Osteocyte (in vitro differentiated cells): ENCODE measurements around the gene KCNJ5. TPM values are rescaled to one million over a fixed set of nuclear protein-coding genes. Genes with fewer than 3 reads are reported as not detected.

ENCODE experiments used
- DNase-seq: peaks from one replicate; pipeline ENCODE4 v3.0.0; 2021; ENCODE audit warnings: mixed read lengths; ENCODE audit not compliant: unreplicated experiment; ENCODE audit errors: extremely low spot score
- H3K27ac Mint-ChIP-seq: one replicate; pipeline ENCODE4 v1.8.0; 2021; ENCODE audit warnings: mild to moderate bottlenecking, mixed read lengths; ENCODE audit not compliant: unreplicated experiment
- H3K27me3 Mint-ChIP-seq: one replicate; pipeline ENCODE4 v1.8.0; 2021; ENCODE audit warnings: mixed read lengths; ENCODE audit not compliant: unreplicated experiment
- H3K36me3 Mint-ChIP-seq: one replicate; pipeline ENCODE4 v1.8.0; 2021; ENCODE audit warnings: mixed read lengths; ENCODE audit not compliant: unreplicated experiment
- H3K4me1 Mint-ChIP-seq: one replicate; pipeline ENCODE4 v1.8.0; 2021; ENCODE audit warnings: mixed read lengths; ENCODE audit not compliant: unreplicated experiment
- H3K4me3 Mint-ChIP-seq: one replicate; pipeline ENCODE4 v1.8.0; 2021; ENCODE audit warnings: mild to moderate bottlenecking, moderate library complexity, mixed read lengths; ENCODE audit not compliant: unreplicated experiment
- H3K9me3 Mint-ChIP-seq: one replicate; pipeline ENCODE4 v1.8.0; 2021; ENCODE audit warnings: mixed read lengths; ENCODE audit not compliant: unreplicated experiment
- total RNA-seq: library from RNA; stranded (reverse); gene quantifications from 2 replicates; pipeline ENCODE4 v1.2.1, GENCODE V29; 2021
- TF ChIP-seq, protein P1 (sequence below): fragments of 200-600 bp; sonication (generic); IDR thresholded peaks from 2 replicates; pipeline ENCODE4 v1.5.0; 2021; ENCODE audit warnings: antibody characterized with exemption, mild to moderate bottlenecking, moderate library complexity

Gene KCNJ5
- total RNA-seq, 1 donor from 2014 or later: not detected

DNA sequence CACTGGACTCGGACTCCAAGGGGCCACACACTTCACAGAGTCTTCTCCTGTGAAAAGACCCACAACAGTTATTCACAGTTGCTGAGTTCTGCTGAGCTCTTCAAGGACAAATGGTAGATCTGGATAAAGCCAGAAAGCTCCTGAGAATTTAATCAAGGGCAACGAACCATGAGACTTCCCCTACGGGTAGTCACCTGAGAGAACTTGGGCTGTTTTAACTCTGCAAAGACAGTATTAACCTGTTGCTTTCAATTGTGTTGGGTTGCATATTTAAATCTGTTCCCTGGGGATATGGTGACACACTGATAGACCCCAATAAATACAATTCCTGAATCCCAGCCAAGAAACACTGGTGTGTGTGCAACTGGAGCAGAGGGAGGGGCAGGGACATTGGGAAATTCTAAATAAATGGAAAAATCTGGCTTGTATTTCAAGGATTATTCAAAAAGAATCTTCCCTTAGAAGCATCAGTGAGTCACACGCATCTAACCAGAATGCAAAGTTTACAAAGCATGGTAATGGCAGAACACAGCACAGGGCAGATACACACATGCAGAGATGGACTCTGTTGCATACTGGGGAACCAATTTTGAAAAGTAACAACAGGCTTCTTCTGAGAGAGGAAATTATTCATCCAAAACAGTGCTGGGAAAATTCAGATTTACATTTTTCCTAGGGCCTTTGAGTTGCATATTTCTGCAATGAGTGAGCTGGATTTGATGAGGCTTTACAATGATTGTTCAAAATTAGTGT lies 28.1 kb upstream of the KCNJ5 start:
- peaks cover 34% of the 10 kb centered on the region for H3K4me1 Mint-ChIP-seq
- no peak for DNase-seq
- no peak overlapping the region for H3K4me3 Mint-ChIP-seq
- no peaks in the 10 kb centered on the region for H3K9me3 Mint-ChIP-seq
- H3K27ac Mint-ChIP-seq: peak overlapping the region; percentile 8
- TF ChIP-seq, protein P1, sequence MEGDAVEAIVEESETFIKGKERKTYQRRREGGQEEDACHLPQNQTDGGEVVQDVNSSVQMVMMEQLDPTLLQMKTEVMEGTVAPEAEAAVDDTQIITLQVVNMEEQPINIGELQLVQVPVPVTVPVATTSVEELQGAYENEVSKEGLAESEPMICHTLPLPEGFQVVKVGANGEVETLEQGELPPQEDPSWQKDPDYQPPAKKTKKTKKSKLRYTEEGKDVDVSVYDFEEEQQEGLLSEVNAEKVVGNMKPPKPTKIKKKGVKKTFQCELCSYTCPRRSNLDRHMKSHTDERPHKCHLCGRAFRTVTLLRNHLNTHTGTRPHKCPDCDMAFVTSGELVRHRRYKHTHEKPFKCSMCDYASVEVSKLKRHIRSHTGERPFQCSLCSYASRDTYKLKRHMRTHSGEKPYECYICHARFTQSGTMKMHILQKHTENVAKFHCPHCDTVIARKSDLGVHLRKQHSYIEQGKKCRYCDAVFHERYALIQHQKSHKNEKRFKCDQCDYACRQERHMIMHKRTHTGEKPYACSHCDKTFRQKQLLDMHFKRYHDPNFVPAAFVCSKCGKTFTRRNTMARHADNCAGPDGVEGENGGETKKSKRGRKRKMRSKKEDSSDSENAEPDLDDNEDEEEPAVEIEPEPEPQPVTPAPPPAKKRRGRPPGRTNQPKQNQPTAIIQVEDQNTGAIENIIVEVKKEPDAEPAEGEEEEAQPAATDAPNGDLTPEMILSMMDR: no peak
- H3K36me3 Mint-ChIP-seq: no peaks in the 10 kb centered on the region
- peaks cover 2% of the 10 kb centered on the region for H3K27me3 Mint-ChIP-seq

DNA sequence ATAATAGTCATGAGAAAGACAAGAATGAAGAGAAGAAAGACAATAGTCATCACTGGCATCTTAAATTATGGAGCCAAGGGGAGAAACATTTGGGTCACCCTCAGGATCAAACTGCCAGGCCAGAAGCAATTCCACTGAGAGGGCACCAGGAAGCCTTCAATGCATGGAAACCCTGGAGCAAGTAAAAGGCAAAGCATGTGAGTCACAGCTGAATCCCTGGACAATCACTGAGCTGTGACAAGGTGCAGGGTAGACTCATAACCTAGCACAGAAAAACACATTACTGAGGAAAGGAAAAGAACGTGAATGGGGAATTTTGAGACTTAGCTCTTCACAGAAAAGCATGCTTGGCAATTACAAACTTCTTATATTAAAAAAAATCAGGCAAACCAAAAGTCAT lies 25.7 kb upstream of the KCNJ5 start:
- no peak overlapping the region for H3K4me3 Mint-ChIP-seq
- TF ChIP-seq, protein P1: no peak
- no peaks in the 10 kb centered on the region for H3K36me3 Mint-ChIP-seq
- H3K4me1 Mint-ChIP-seq: peaks cover 28% of the 10 kb centered on the region
- no peak overlapping the region for H3K27ac Mint-ChIP-seq
- no peak for DNase-seq
- H3K27me3 Mint-ChIP-seq: no peaks in the 10 kb centered on the region
- H3K9me3 Mint-ChIP-seq: no peaks in the 10 kb centered on the region

DNA sequence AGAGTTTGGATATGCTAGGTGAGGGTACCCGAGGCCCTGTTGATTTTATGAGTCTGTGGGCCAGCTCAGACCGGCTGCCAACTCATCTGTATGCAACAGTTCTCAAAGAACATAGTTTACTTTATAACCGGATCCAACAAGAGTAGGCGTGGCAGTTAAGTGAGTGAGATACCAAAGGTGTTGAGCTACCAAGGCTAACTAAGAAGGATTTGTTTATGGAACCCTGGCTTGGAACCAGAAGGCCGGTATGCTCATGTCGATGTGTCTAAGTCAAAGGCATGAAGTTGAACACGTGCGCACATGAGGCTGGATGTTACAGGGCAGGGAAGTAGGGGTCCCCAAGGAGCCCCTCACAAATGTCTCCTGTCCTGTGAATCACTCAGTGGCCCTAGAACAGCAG lies 23.9 kb upstream of the KCNJ5 start, which contains the start of gene KCNJ1:
KCNJ1 (minus strand) TSS at position 20 of the 400 bp plus-strand sequence. CDS start 27,053 bp downstream, outside the sequence.
- no peaks in the 10 kb centered on the region for H3K36me3 Mint-ChIP-seq

DNA sequence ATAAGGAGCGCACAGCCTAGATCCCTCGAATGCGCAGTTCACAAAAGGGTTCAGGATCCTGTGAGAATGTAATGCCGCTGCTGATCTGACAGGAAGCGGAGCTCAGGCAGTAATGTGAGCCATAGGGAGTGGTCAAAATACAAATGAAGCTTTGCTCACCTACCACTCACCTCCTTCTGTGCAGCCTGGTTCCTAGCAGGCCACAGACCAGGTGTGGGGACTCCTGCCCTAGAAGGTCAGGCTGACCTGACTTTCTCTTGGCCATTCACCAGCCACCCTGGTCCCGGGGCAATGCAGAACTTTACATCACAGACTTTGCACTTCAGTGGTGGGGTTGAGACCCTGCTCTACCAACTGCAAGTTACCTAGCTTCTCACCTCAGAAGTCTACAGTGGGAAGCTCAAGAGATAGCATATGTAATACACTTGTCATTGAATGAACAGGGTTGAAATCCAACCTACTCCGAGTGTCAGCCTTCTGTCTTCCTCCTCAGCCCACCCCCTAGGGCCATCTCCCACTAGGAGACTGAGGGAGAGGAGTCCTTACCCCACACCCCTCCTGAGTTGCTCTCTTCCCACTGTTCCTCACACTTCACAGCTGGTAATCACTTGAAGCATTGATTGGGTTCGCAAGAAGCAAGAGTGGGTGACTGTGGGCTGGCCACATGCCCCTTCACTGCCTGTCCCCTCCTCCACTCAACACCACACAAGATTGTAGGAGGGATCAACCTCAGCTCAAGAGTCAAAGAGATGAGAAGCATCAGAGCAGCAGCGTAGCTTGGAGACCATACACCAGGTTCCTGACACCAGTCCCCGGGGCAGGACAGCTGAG lies 22.1 kb upstream of the KCNJ5 start:
- DNase-seq: no peak
- H3K27me3 Mint-ChIP-seq: peaks cover 28% of the 10 kb centered on the region
- TF ChIP-seq, protein P1: no peak
- no peaks in the 10 kb centered on the region for H3K9me3 Mint-ChIP-seq
- no peak overlapping the region for H3K27ac Mint-ChIP-seq
- peaks cover 4% of the 10 kb centered on the region for H3K4me1 Mint-ChIP-seq
- H3K4me3 Mint-ChIP-seq: no peak overlapping the region
- H3K36me3 Mint-ChIP-seq: no peaks in the 10 kb centered on the region

More for the DNA sequence above, 23.9 kb upstream of the KCNJ5 start, which contains the start of gene KCNJ1:
- TF ChIP-seq, protein P1: no peak
- Mint-ChIP-seq H3K9me3 (no peaks in the 10 kb centered on the region), H3K4me3 (no peak within 1 kb of the TSS), H3K27ac (no peak within 1 kb of the TSS), H3K4me1 (peaks cover 17% of the 10 kb centered on the region), H3K27me3 (peaks cover 14% of the 10 kb centered on the region)
- no peak for DNase-seq

DNA sequence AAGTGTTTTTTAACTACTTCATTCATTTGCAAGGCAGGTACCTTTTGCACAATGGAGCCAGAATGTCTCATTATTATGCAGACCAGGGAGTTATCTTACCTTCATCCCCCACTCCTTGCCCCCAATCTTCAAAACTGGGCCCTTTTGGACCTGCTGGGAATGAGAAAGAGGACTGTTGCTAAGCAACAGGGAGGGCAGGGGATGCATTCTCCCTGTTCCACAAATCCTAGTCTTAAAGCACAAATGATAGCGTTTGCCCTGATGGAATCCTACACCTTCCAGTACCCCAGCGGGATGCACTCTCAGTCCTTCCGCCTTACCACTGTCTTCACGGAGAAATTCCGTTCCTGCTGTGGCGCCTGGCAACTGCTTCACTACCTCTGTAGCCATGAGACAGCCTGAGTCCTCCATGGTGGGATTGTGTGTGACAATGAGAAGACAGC lies 20.0 kb upstream of the KCNJ5 start:
- peaks cover 46% of the 10 kb centered on the region for H3K27me3 Mint-ChIP-seq
- DNase-seq: no peak
- H3K9me3 Mint-ChIP-seq: no peaks in the 10 kb centered on the region
- H3K4me1 Mint-ChIP-seq: no peaks in the 10 kb centered on the region
- H3K4me3 Mint-ChIP-seq: no peak overlapping the region
- H3K27ac Mint-ChIP-seq: no peak overlapping the region
- no peaks in the 10 kb centered on the region for H3K36me3 Mint-ChIP-seq
- TF ChIP-seq, protein P1: no peak
